NCI-H2081 (cell line): Measurements from ENCODE around the gene WRNIP1.
"Not testable (repeated sequence)": the region's sequence is repeated elsewhere in the genome, so short reads cannot be mapped to it uniquely, and the experiment has no call there.

ENCODE experiments used
- DNase-seq, 2 experiments: peaks; one replicate each; lab custom pipeline; 2025; lab: John Stamatoyannopoulos, UW

WRNIP1 gene

DNA sequence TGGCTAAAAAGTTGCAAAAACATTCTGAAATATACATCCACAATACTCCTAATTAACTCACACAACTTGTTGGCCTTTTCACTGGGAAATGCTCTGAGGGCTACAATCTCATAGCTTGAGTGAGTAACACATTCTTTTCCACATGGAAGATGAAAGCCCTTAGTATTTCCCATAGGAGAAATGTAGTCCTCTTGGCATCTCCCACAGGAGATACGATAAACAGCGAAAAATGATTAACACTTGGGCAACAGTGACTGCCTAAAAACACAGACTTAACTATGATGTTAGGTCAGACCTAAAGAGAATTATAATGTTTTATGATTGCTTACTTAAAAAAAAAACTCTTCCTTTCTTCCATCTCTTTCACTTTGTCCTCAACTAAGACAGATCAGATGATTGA lies 23.4 kb upstream of the WRNIP1 start:
- no peak for DNase-seq

DNA sequence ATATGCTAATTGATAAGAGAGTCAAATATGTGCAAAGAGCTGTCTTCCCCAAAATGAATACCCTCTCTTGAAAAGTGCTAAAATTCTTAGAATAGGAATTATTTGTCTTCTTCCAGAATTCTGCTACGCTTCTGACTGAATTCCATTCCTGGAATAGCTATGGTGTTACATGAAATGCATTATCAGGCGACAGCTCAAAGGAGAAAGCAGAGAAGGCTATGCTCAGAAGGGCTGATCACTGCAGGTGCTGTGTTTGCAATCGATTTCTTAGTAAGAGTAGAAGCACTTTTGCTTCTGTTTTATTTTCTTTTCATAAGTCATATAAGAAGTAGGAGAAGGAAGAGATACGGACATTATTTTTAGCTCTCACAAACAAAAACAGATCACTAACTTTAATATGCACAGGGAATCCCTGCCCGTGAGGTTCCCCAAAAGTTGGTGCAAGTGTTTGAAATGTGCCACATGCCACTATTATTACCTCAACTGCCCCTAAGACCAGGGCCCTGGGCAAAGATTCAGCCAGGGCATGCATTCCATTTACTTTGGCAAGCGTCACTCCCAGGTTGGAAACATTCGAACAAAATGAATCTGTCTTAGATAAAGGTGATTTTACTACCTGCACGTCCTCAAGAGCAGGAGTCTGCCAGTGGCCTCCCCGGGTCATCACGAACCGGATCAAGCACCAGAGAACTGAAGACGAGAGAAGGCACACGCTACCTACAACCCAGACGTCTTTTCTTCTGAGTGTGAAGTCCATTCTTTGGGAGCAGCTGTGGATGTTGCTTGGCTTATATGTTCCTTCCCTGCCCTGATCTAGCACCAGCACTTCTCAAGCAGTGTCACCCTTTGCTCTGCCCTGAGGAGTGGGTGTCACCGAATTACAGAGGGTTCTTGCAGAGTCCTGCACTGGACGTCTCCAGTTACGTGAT lies 21.6 kb upstream of the WRNIP1 start:
- no peak for DNase-seq

- DNase-seq = peak; percentile 49 to 74
Observed at GRCh38 chr6:2744209-2744771, 20.9 kb upstream of the WRNIP1 start.

DNA sequence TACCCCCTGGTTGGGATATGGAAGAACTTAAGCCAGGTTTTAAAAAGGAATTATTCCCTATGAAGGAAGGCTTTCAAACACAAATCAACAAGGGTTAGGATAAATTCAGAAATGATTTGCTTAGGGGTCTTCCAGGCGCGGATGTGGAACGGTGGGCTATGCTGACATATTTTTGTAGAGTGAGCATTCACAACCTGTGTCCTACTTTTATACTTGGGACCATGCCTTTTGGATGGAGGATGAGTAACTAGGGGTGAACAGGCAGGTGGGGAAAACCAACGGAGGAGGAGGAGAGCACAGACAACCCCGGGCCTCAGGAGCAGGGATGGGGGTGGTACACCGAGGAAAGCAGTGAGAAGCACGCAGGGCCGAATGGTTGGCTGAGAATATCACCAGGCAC lies 20.4 kb upstream of the WRNIP1 start:
- no peak for DNase-seq

DNA sequence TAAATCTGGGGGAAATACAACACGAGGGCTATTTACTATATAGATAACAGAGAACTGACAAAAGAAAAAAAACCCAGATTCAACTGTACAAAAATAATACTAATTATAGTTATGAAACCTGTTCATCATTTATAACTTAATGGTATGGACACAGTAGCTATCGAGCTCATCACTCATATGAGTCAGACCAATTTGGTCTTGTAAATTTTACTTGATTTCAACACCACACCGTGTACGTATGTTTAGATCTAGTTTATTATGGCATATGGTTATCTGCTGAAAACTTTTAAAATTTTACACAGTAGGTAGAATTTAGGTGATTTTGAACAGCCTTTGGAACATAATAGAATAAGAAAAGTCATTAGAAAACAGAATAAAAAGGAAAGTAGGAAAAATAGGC lies 19.9 kb upstream of the WRNIP1 start:
- no peak for DNase-seq

- no peak for DNase-seq
Observed at GRCh38 chr6:2746557-2747061, 18.6 kb upstream of the WRNIP1 start.

DNA sequence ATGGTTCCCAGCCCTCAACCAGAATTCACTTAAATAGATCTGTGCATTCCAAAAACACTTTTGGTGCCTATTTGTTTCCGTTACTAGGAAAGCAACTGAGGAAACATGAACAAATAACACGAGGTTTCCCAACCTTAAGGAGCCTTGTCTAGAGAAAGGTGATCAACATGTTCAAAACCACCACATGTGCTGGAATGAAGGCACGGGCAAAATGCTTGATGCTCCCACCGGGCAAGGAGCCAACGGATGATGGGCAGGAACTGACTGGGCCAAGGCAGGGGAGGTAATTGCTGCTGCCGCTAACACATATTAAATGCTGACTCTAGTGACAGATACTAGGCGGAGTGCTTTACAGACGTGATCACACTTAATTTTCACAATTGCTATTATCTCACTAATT lies 17.0 kb upstream of the WRNIP1 start:
- peak in 1 of 2 experiments; percentile 28 for DNase-seq

DNA sequence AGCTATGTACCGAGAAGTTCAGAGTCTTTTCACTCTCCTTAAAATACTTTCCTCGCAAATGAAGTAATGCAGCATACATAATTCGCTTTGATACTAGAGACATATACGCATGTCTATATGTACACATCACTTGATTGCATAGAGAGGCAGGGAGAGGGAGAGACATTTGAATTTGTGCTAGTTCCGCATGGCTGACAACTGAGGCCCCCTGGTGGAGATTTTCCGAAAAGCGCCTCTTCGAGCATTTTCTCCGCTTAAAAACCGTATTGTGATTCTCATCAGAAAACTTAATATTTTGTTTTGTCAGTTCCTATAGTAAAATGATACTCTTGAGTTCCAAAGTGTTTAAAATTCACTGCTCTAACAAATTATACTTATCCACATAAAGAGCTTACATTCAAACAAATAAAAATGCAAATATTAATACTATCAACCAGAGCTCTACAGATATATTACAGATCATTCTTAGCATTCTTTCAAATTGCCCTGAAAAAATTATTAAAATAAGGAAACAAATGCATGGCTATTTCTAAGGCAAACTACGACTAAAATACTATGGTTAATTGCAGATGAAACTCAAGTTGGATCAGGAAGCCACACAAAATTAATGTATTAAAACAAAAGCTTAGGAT lies 15.1 kb upstream of the WRNIP1 start:
- peak; percentile 41 to 70 for DNase-seq

GRCh38 chr6:2750832-2751231 lies 14.4 kb upstream of the WRNIP1 start, which contains the start of gene MYLK4:
Gene MYLK4, minus strand, starts transcription at chr6:2750922. Its CDS starts 1,628 bp downstream, at chr6:2749294.
- DNase-seq = no peak

GRCh38 chr6:2751871-2752270 lies 13.3 kb upstream of the WRNIP1 start:
- no peak for DNase-seq

DNA sequence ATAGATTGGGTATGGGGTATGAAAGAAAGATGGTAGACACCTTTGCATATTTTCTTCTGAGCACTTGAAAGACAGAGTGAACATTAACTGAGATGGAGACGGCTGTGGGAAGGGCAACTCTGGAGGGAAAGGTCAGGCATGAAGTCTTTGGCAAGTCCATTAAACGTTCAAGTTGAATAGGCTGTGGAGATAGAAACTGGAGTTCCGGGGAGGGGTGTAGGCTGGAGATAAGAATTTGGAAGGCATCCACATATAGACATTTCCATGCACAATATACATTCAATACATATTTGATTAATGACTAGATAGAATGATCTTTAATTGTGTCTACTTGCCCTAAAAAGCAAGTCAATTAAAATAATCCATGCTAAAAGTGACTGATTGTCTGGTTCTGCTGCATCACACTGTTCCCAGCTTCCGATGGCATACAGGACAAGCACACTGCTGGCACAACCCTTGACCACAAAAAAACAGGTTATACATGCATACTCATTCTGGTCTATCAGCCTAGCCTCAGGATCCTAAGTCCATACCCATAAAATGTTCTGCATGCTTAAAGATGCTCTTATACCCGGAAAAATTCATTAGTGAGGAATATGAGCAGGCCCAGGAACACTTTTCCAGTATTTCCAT lies 12.6 kb upstream of the WRNIP1 start:
- no peak for DNase-seq

DNA sequence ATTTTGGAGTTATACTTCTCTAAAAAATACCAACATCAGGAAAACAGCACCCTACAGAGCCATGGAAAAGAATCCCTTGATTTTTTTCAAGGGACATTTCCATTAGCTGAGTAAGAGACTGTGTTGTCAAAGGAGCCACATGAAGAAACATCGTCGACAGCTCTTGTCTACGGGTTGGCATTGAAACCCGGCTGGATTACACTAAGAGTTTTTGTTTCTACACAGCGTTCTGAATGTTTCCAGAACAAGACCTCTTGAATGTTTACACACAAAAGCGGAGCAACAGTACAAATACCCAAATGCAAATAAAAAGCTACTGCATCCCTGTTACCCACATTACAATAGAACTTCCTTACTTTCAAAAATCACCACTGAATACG lies 12.1 kb upstream of the WRNIP1 start:
- DNase-seq = no peak

DNA sequence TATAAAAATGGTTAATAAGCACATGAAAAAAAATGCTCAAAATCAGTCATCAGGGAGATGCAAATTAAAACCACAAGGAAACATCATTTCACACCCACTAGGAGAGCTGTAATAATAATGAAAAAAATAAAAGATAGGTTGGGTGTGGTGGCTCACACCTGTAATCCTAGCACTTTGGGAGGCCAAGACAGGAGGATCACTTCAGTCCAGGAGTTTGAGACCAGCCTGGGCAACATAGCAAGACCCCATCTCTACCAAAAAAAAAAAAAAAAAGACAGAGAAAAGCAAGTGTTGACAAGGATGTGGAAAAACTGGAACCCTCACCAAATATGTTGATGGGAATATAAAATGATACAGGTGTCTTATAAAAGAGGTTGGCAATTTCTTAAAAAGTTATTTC lies 11.4 kb upstream of the WRNIP1 start:
- no peak for DNase-seq

GRCh38 chr6:2754393-2754792 lies 10.8 kb upstream of the WRNIP1 start:
- DNase-seq = no peak

DNA sequence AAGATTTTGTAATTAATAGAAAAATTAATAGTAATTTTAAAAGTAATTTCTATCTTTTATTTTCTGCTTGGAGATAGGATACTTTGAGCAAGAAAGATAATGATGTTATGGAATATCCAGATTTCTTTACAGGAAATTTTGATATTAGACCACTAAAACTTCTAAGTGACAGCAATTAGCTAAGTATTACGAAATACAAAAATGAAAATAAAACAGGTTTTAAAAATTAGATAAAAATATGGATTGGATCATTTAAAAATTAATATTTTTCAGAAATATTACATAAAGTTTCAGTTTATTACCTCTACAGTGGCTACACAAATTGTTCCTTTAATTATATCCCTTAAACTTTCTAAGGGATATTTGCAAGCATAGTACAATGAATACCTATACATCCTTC lies 10.3 kb upstream of the WRNIP1 start:
- DNase-seq = no peak

DNA sequence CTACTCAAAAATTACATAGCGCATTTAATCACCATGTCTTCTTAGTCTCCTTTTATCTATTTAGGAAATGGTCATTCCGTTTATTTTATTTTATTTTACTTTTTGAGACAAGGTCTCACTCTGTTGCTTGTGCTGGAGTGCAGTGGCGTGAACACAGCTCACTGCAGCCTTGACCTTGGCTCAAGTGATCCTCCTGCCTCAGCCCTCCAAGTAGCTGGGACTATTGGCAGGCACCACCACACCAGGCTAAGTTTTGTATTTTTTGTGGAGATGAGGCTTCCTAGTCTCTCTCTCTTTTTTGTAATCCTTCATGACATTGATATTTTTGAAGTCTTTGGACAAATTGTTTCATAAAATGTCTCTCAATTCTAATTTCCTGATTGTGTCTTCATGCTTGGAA lies 9.7 kb upstream of the WRNIP1 start:
- no peak for DNase-seq

DNA sequence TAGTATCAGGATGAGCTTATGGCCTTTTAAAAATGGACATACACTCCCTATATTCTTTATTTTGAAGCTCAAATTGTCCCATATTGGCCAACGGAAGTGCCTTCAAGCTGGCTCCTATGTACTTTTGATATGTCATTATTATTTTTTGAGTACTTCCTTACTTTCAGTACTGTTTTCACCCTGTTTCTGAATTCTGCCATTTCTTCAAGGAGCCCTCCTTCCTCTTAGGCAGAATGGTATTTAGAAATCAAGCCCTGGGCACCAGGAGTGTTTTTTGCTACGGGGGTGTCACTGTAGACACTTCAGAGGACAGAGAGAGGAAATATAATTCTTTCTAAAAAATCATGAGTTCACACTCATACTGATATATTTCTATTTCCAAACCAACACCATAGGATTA lies 9.0 kb upstream of the WRNIP1 start:
- no peak for DNase-seq

- DNase-seq = no peak
Observed at GRCh38 chr6:2756687-2757224, 8.4 kb upstream of the WRNIP1 start.

- no peak for DNase-seq
Observed at GRCh38 chr6:2758980-2759379, 6.2 kb upstream of the WRNIP1 start.

- no peak for DNase-seq
Observed at GRCh38 chr6:2760882-2761842, 4.0 kb upstream of the WRNIP1 start.

GRCh38 chr6:2762868-2763267 lies 2.3 kb upstream of the WRNIP1 start:
- not testable (repeated sequence) for DNase-seq
